Measurements from ENCODE around the gene NPAS2. TPM values are rescaled to one million over a fixed set of nuclear protein-coding genes. Genes with fewer than 3 reads are reported as not detected.

The NPAS2 gene
- total RNA-seq, 5 donors from 2014 or later (not counting 1 experiment from before 2014, with no cell fraction given) = 3.5 to 9.5 (median 4.4) TPM

- H3K27ac ChIP-seq (ENCODE audit: low read length) = no peak overlapping the region
- Mint-ChIP-seq H3K36me3 (no peaks in the 10 kb centered on the region), H3K27me3 (peaks cover 2 to 13% of the 10 kb centered on the region in 2 donors), H3K9me3 (no peaks in the 10 kb centered on the region), H3K27ac (no peak overlapping the region), H3K4me1 (no peaks in the 10 kb centered on the region), H3K4me3 (no peak overlapping the region)
- ChIA-PET POLR2A (no interaction called here), CTCF (no interaction called here)
- no peaks in the 10 kb centered on the region for H3K4me1 ChIP-seq (ENCODE audit: control insufficient read depth in 1 of 2, extremely low read depth in 1 of 2, insufficient read depth in 2 of 2, low read length in 2 of 2)
- H3K4me3 ChIP-seq (ENCODE audit: control insufficient read depth in 1 of 2, extremely low read depth in 1 of 2, low read length in 1 of 2) = no peak overlapping the region
- no peaks in the 10 kb centered on the region for H3K9me3 ChIP-seq
- ATAC-seq (replicated peaks in 1 of 4) = no peak
- no peak for DNase-seq
- no peaks in the 10 kb centered on the region for H3K36me3 ChIP-seq (ENCODE audit: control insufficient read depth in 2 of 2, extremely low read depth in 1 of 2, insufficient read depth in 1 of 2, low read length in 1 of 2)
- WGBS (ENCODE audit: insufficient coverage) = 95% methylated on average over 8 of the region's 8 CpGs
- H3K27me3 ChIP-seq (replicated peaks in 1 of 2; ENCODE audit: control insufficient read depth in 2 of 2, extremely low read depth in 1 of 2, insufficient read depth in 2 of 2, low read length in 1 of 2) = peaks cover 0 to 20% of the 10 kb centered on the region in 2 experiments
Observed at GRCh38 chr2:100793220-100793619, 26.7 kb upstream of the NPAS2 start.

DNA sequence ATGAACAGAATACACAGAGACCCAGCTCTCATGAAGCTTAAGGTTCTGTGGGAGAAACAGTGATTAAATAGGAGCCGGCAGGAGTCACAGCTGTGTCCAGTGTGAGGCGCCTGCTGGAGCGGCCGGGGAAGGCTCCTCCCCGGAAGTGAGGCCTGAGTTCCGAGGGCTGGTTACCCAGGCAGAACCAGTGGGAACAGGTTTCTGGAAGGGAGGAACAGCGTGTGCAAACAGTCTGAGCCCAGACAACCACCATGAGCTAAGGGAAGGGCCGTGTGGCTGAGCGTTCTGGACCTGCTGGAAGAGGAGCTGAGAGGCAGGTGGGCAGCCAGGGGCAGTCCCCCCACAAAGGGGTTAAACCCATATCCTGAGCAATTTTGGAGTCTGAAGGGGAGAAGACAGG lies 26.0 kb upstream of the NPAS2 start:
- Mint-ChIP-seq H3K9me3 (no peaks in the 10 kb centered on the region), H3K4me1 (no peaks in the 10 kb centered on the region), H3K27ac (no peak overlapping the region), H3K36me3 (no peaks in the 10 kb centered on the region), H3K27me3 (peaks cover 6 to 13% of the 10 kb centered on the region in 2 donors), H3K4me3 (no peak overlapping the region)
- Histone ChIP-seq H3K27ac (ENCODE audit: low read length) (no peak overlapping the region), H3K36me3 (ENCODE audit: control insufficient read depth in 2 of 2, extremely low read depth in 1 of 2, insufficient read depth in 1 of 2, low read length in 1 of 2) (no peaks in the 10 kb centered on the region), H3K4me1 (ENCODE audit: control insufficient read depth in 1 of 2, extremely low read depth in 1 of 2, insufficient read depth in 2 of 2, low read length in 2 of 2) (no peaks in the 10 kb centered on the region), H3K4me3 (ENCODE audit: control insufficient read depth in 1 of 2, extremely low read depth in 1 of 2, low read length in 1 of 2) (no peak overlapping the region), H3K27me3 (replicated peaks in 1 of 2; ENCODE audit: control insufficient read depth in 2 of 2, extremely low read depth in 1 of 2, insufficient read depth in 2 of 2, low read length in 1 of 2) (peaks cover 0 to 25% of the 10 kb centered on the region in 2 experiments), H3K9me3 (no peaks in the 10 kb centered on the region)
- no peak for ATAC-seq (replicated peaks in 1 of 4)
- 75% methylated on average over 6 of the region's 9 CpGs for WGBS (ENCODE audit: insufficient coverage)
- POLR2A ChIA-PET = no interaction called here
- CTCF ChIA-PET = no interaction called here
- no peak for DNase-seq

GRCh38 chr2:100796499-100797100 lies 23.3 kb upstream of the NPAS2 start:
- Mint-ChIP-seq H3K27me3 (peaks cover 6 to 13% of the 10 kb centered on the region in 2 donors), H3K36me3 (no peaks in the 10 kb centered on the region), H3K4me1 (no peaks in the 10 kb centered on the region), H3K4me3 (no peak overlapping the region), H3K27ac (no peak overlapping the region), H3K9me3 (no peaks in the 10 kb centered on the region)
- no peak for ATAC-seq (replicated peaks in 1 of 4)
- DNase-seq = no peak
- no peaks in the 10 kb centered on the region for H3K4me1 ChIP-seq (ENCODE audit: control insufficient read depth in 1 of 2, extremely low read depth in 1 of 2, insufficient read depth in 2 of 2, low read length in 2 of 2)
- ChIA-PET POLR2A (no interaction called here), CTCF (no interaction called here)
- WGBS (ENCODE audit: insufficient coverage) = 81% methylated on average over 5 of the region's 5 CpGs
- no peak overlapping the region for H3K4me3 ChIP-seq (ENCODE audit: control insufficient read depth in 1 of 2, extremely low read depth in 1 of 2, low read length in 1 of 2)
- no peaks in the 10 kb centered on the region for H3K36me3 ChIP-seq (ENCODE audit: control insufficient read depth in 2 of 2, extremely low read depth in 1 of 2, insufficient read depth in 1 of 2, low read length in 1 of 2)
- no peak overlapping the region for H3K27ac ChIP-seq (ENCODE audit: low read length)
- peaks cover 0 to 26% of the 10 kb centered on the region in 2 experiments for H3K27me3 ChIP-seq (replicated peaks in 1 of 2; ENCODE audit: control insufficient read depth in 2 of 2, extremely low read depth in 1 of 2, insufficient read depth in 2 of 2, low read length in 1 of 2)
- H3K9me3 ChIP-seq = no peaks in the 10 kb centered on the region

GRCh38 chr2:100799686-100800085 lies 20.3 kb upstream of the NPAS2 start:
- WGBS (ENCODE audit: insufficient coverage) = 91% methylated on average over 2 of the region's 5 CpGs

DNA sequence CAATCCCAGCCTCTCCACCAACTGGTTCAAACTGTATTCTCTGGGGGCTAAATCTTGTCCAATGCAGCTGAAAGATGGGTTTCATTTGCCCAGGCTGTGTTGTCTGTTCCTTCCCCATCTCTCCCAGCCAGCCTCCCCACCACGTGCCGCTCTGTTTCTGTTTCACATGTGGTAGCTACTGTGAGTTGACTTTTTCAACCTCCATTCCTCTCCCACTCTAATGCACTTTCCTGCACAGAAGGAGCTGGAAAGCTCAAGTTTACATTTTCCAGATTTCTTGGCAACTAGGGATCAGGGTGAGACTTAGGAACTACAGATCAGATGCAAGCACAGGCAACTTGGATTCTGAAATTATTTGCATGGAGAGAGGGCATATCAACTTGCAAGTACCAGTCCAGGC lies 19.0 kb upstream of the NPAS2 start:
- no peaks in the 10 kb centered on the region for H3K36me3 ChIP-seq (ENCODE audit: control insufficient read depth in 2 of 2, extremely low read depth in 1 of 2, insufficient read depth in 1 of 2, low read length in 1 of 2)
- CTCF ChIA-PET = no interaction called here
- H3K27ac Mint-ChIP-seq = no peak overlapping the region

More at GRCh38 chr2:100799686-100800085, 20.3 kb upstream of the NPAS2 start:
- ATAC-seq (replicated peaks in 1 of 4) (no peak), DNase-seq (no peak)
- ChIA-PET POLR2A (no interaction called here), CTCF (interaction anchor here (0.6 kb wide), 2 partner anchors 69 to 190 kb away, joined by 3 read pairs; no protein-coding TSS in a partner anchor)
- Histone ChIP-seq H3K9me3 (no peaks in the 10 kb centered on the region), H3K36me3 (ENCODE audit: control insufficient read depth in 2 of 2, extremely low read depth in 1 of 2, insufficient read depth in 1 of 2, low read length in 1 of 2) (no peaks in the 10 kb centered on the region), H3K4me3 (ENCODE audit: control insufficient read depth in 1 of 2, extremely low read depth in 1 of 2, low read length in 1 of 2) (no peak overlapping the region), H3K27me3 (replicated peaks in 1 of 2; ENCODE audit: control insufficient read depth in 2 of 2, extremely low read depth in 1 of 2, insufficient read depth in 2 of 2, low read length in 1 of 2) (peaks cover 0 to 12% of the 10 kb centered on the region in 2 experiments), H3K4me1 (ENCODE audit: control insufficient read depth in 1 of 2, extremely low read depth in 1 of 2, insufficient read depth in 2 of 2, low read length in 2 of 2) (no peaks in the 10 kb centered on the region), H3K27ac (ENCODE audit: low read length) (no peak overlapping the region)
- no peaks in the 10 kb centered on the region for H3K36me3 Mint-ChIP-seq
- H3K27ac Mint-ChIP-seq = no peak overlapping the region
- H3K27me3 Mint-ChIP-seq = peaks cover 5 to 8% of the 10 kb centered on the region in 2 donors
- no peak overlapping the region for H3K4me3 Mint-ChIP-seq
- no peaks in the 10 kb centered on the region for H3K4me1 Mint-ChIP-seq
- H3K9me3 Mint-ChIP-seq = no peaks in the 10 kb centered on the region

DNA sequence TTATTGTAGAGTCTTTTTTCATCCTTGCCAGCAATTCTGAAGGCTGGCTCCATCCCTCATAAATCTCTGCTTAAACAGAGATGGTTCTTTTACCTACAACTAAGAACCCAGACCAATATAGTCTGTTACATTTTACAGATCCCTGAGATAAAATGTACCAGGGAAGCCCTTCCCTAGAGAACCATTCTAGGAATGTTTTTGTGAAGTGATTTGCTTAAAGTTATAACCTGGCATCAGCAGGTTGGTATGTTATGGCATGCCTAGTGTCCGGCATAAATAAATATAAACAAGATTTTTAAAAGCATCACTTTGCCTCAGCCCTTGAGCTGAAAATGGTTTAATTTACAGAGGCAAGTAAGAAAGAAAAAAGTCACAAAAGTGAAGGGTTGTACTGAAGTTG lies 18.5 kb upstream of the NPAS2 start:
- no peaks in the 10 kb centered on the region for H3K4me1 Mint-ChIP-seq
- H3K27me3 Mint-ChIP-seq = peaks cover 5 to 8% of the 10 kb centered on the region in 2 donors
- POLR2A ChIA-PET = no interaction called here
- H3K36me3 Mint-ChIP-seq = no peaks in the 10 kb centered on the region
- H3K27ac ChIP-seq (ENCODE audit: low read length) = no peak overlapping the region
- H3K9me3 Mint-ChIP-seq = no peaks in the 10 kb centered on the region
- no peak overlapping the region for H3K4me3 ChIP-seq (ENCODE audit: control insufficient read depth in 1 of 2, extremely low read depth in 1 of 2, low read length in 1 of 2)
- CTCF ChIA-PET = no interaction called here
- ATAC-seq (replicated peaks in 1 of 4) (no peak), DNase-seq (no peak)
- no peak overlapping the region for H3K27ac Mint-ChIP-seq
- H3K4me1 ChIP-seq (ENCODE audit: control insufficient read depth in 1 of 2, extremely low read depth in 1 of 2, insufficient read depth in 2 of 2, low read length in 2 of 2) = no peaks in the 10 kb centered on the region
- no peaks in the 10 kb centered on the region for H3K9me3 ChIP-seq
- no peak overlapping the region for H3K4me3 Mint-ChIP-seq
- H3K27me3 ChIP-seq (replicated peaks in 1 of 2; ENCODE audit: control insufficient read depth in 2 of 2, extremely low read depth in 1 of 2, insufficient read depth in 2 of 2, low read length in 1 of 2) = peaks cover 0 to 8% of the 10 kb centered on the region in 2 experiments
- no CpG with 5 or more reads among the region's 1 CpG for WGBS (ENCODE audit: insufficient coverage)
- no peaks in the 10 kb centered on the region for H3K36me3 ChIP-seq (ENCODE audit: control insufficient read depth in 2 of 2, extremely low read depth in 1 of 2, insufficient read depth in 1 of 2, low read length in 1 of 2)

More for the DNA sequence above, 19.0 kb upstream of the NPAS2 start:
- no peak overlapping the region for H3K4me3 ChIP-seq (ENCODE audit: control insufficient read depth in 1 of 2, extremely low read depth in 1 of 2, low read length in 1 of 2)
- 80% methylated on average over 1 of the region's 2 CpGs for WGBS (ENCODE audit: insufficient coverage)
- H3K27ac ChIP-seq (ENCODE audit: low read length) = no peak overlapping the region
- no peak for ATAC-seq (replicated peaks in 1 of 4)
- Mint-ChIP-seq H3K27me3 (peaks cover 5 to 8% of the 10 kb centered on the region in 2 donors), H3K9me3 (no peaks in the 10 kb centered on the region), H3K4me3 (no peak overlapping the region), H3K4me1 (no peaks in the 10 kb centered on the region), H3K36me3 (no peaks in the 10 kb centered on the region)
- no peak for DNase-seq
- H3K27me3 ChIP-seq (replicated peaks in 1 of 2; ENCODE audit: control insufficient read depth in 2 of 2, extremely low read depth in 1 of 2, insufficient read depth in 2 of 2, low read length in 1 of 2) = peaks cover 0 to 8% of the 10 kb centered on the region in 2 experiments
- H3K4me1 ChIP-seq (ENCODE audit: control insufficient read depth in 1 of 2, extremely low read depth in 1 of 2, insufficient read depth in 2 of 2, low read length in 2 of 2) = no peaks in the 10 kb centered on the region
- POLR2A ChIA-PET = no interaction called here
- H3K9me3 ChIP-seq = no peaks in the 10 kb centered on the region

Data from T-cell (primary cell).